HG03045 (cell line): ENCODE measurements around the gene SLC10A4.
"Not testable (repeated sequence)": the region's sequence is repeated elsewhere in the genome, so short reads cannot be mapped to it uniquely, and the experiment has no call there.

Source experiments
- ATAC-seq: cut with Tn5 transposase; IDR thresholded peaks from one replicate; pipeline ENCODE4 v1.9.1; 2021; ENCODE audit warnings: mild to moderate bottlenecking, moderate library complexity; ENCODE audit not compliant: unreplicated experiment

The SLC10A4 gene

GRCh38 chr4:48483006-48483776 is at the start of gene SLC10A4:
Gene SLC10A4 (plus strand): TSS chr4:48483343. CDS start chr4:48483562, 219 bp downstream.
- no peak for ATAC-seq

GRCh38 chr4:48436318-48436717 is 46.8 kb upstream of the SLC10A4 start:
- ATAC-seq = no peak

- no peak for ATAC-seq
Measured at GRCh38 chr4:48439988-48440387, 43.2 kb upstream of the SLC10A4 start.

GRCh38 chr4:48440914-48441313 is 42.2 kb upstream of the SLC10A4 start:
- not testable (repeated sequence) for ATAC-seq

- ATAC-seq = no peak
Measured at GRCh38 chr4:48445704-48446103, 37.4 kb upstream of the SLC10A4 start.

GRCh38 chr4:48446642-48447041 is 36.5 kb upstream of the SLC10A4 start:
- ATAC-seq = no peak

- no peak for ATAC-seq
Measured at GRCh38 chr4:48449151-48449550, 34.0 kb upstream of the SLC10A4 start.

GRCh38 chr4:48450740-48451139 is 32.4 kb upstream of the SLC10A4 start:
- no peak for ATAC-seq

GRCh38 chr4:48451656-48452055 is 31.5 kb upstream of the SLC10A4 start:
- ATAC-seq = not testable (repeated sequence)

GRCh38 chr4:48454591-48454990 is 28.6 kb upstream of the SLC10A4 start:
- no peak for ATAC-seq

- ATAC-seq = no peak
Measured at GRCh38 chr4:48461000-48461399, 22.1 kb upstream of the SLC10A4 start.

GRCh38 chr4:48462363-48462762 is 20.8 kb upstream of the SLC10A4 start:
- no peak for ATAC-seq

GRCh38 chr4:48467442-48467841 is 15.7 kb upstream of the SLC10A4 start:
- ATAC-seq = no peak

GRCh38 chr4:48467891-48468290 is 15.3 kb upstream of the SLC10A4 start:
- ATAC-seq = no peak

- no peak for ATAC-seq
Measured at GRCh38 chr4:48470137-48470536, 13.0 kb upstream of the SLC10A4 start.

- no peak for ATAC-seq
Measured at GRCh38 chr4:48470570-48470969, 12.6 kb upstream of the SLC10A4 start.

- ATAC-seq = no peak
Measured at GRCh38 chr4:48472794-48473193, 10.3 kb upstream of the SLC10A4 start.

- ATAC-seq = no peak
Measured at GRCh38 chr4:48475770-48476169, 7.4 kb upstream of the SLC10A4 start.

- no peak for ATAC-seq
Measured at GRCh38 chr4:48478273-48478672, 4.9 kb upstream of the SLC10A4 start.

- ATAC-seq = no peak
Measured at GRCh38 chr4:48481581-48481980, 1.6 kb upstream of the SLC10A4 start.

GRCh38 chr4:48483777-48484493 is 792 bp downstream of the SLC10A4 start:
- ATAC-seq = no peak

- ATAC-seq = no peak
Measured at GRCh38 chr4:48484494-48485168, 1.5 kb downstream of the SLC10A4 start.
